B cell (primary cell): ENCODE data around the gene KLHL11. TPM values are rescaled to one million over a fixed set of nuclear protein-coding genes. Genes with fewer than 3 reads are reported as not detected.

ENCODE experiments used
- ATAC-seq: fragments of 200-7000 bp; cut with Tn5 transposase; one replicate; pipeline ENCODE4 v1.10.0; 2021; ENCODE audit warnings: low read depth, mild to moderate bottlenecking, moderate number of reproducible peaks, moderate library complexity
- CTCF ChIA-PET: fragments of 350-600 bp; sonication (Branson Sonifier 250); formaldehyde crosslinking; loops from one replicate; lab custom pipeline; 2021; ENCODE audit warnings: antibody characterized with exemption, inconsistent platforms; lab: Charles Lee
- POLR2A ChIA-PET: fragments of 350-600 bp; sonication (Branson Sonifier 250); formaldehyde crosslinking; loops from one replicate; lab custom pipeline; 2021; ENCODE audit warnings: antibody characterized with exemption; lab: Charles Lee
- DNase-seq: peaks from one replicate; pipeline ENCODE4 v3.0.0; 2013
- H2AFZ ChIP-seq: 2 replicates; pipeline ENCODE4 v1.6.1; 2012; ENCODE audit warnings: mild to moderate bottlenecking, low read depth, low read length; ENCODE audit not compliant: insufficient read depth, poor library complexity, severe bottlenecking
- H3K27ac ChIP-seq, 2 donors: 1 replicate in 1 of 2; 2 replicates in 1 of 2; pipeline ENCODE4 v1.5.1; 2012 to 2013; ENCODE audit warnings: low read length in 2 of 2, mild to moderate bottlenecking in 2 of 2, moderate library complexity in 1 of 2
- H3K27me3 ChIP-seq, 4 experiments: fragments of 200-600 bp in 1 of 4; sonication (generic) in 1 of 4; replicated peaks in 1 of 4; 1 replicate in 2 of 4; 2 replicates in 2 of 4; pipeline versions ENCODE4 v1.6.1 to v1.7.0; 2013 to 2016; ENCODE audit warnings: low read length in 3 of 4, mild to moderate bottlenecking in 2 of 4, mixed read lengths in 1 of 4, moderate library complexity in 1 of 4; ENCODE audit not compliant: insufficient read depth in 4 of 4, control insufficient read depth in 3 of 4; ENCODE audit errors: control extremely low read depth in 1 of 4
- H3K36me3 ChIP-seq, 2 experiments: replicated peaks in 1 of 2; 1 replicate in 1 of 2; 2 replicates in 1 of 2; pipeline versions ENCODE4 v1.6.1 to v1.7.1; 2013; ENCODE audit warnings: low read length in 1 of 2; ENCODE audit not compliant: insufficient read depth in 2 of 2, control insufficient read depth in 1 of 2; ENCODE audit errors: control extremely low read depth in 1 of 2, extremely low read depth in 1 of 2
- H3K4me1 ChIP-seq, 2 donors: fragments of 200-600 bp in 1 of 2; sonication (generic) in 1 of 2; 1 replicate in 1 of 2; 2 replicates in 1 of 2; pipeline versions ENCODE4 v1.5.1 to v1.6.1; 2013 to 2017; ENCODE audit warnings: low read length in 2 of 2; ENCODE audit not compliant: control insufficient read depth in 2 of 2, insufficient read depth in 2 of 2
- H3K4me2 ChIP-seq: replicated peaks from 2 replicates; pipeline ENCODE3; 2012; ENCODE audit warnings: mild to moderate bottlenecking, low read depth, low read length; ENCODE audit not compliant: poor library complexity, severe bottlenecking
- H3K4me3 ChIP-seq, 5 experiments: fragments of 200-600 bp in 1 of 5; sonication (generic) in 1 of 5; 1 replicate in 3 of 5; 2 replicates in 2 of 5; pipeline versions ENCODE4 v1.5.1 to v1.7.0; 2011 to 2016; ENCODE audit warnings: low read length in 4 of 5, mild to moderate bottlenecking in 4 of 5, low read depth in 2 of 5, control low read depth in 1 of 5, moderate library complexity in 1 of 5; ENCODE audit not compliant: insufficient read depth in 1 of 5; ENCODE audit errors: control extremely low read depth in 1 of 5, extremely low read depth in 1 of 5
- H3K79me2 ChIP-seq: fragments of 200-600 bp; sonication (generic); one replicate; pipeline ENCODE4 v1.6.0; 2016; ENCODE audit warnings: low read length; ENCODE audit not compliant: control insufficient read depth, insufficient read depth
- H3K9ac ChIP-seq: fragments of 200-600 bp; sonication (generic); 2 replicates; pipeline ENCODE4 v1.6.1; 2017; ENCODE audit warnings: mild to moderate bottlenecking, low read length, moderate library complexity
- H3K9me3 ChIP-seq, 3 donors: one replicate each; pipeline versions ENCODE4 v1.6.1 to v1.7.1; 2013; ENCODE audit warnings: low read length in 2 of 3; ENCODE audit not compliant: control insufficient read depth in 2 of 3, insufficient read depth in 1 of 3; ENCODE audit errors: control extremely low read depth in 1 of 3
- H4K20me1 ChIP-seq: 2 replicates; pipeline ENCODE4 v1.6.0; 2012; ENCODE audit warnings: mild to moderate bottlenecking, low read length; ENCODE audit not compliant: insufficient read depth, control insufficient read depth, poor library complexity, severe bottlenecking
- H3K27ac Mint-ChIP-seq: one replicate; pipeline ENCODE4 v1.8.0; 2021; ENCODE audit warnings: mixed read lengths
- H3K27me3 Mint-ChIP-seq: one replicate; pipeline ENCODE4 v1.8.0; 2021; ENCODE audit warnings: mixed read lengths
- H3K4me1 Mint-ChIP-seq: one replicate; pipeline ENCODE4 v1.8.0; 2021; ENCODE audit warnings: mixed read lengths
- H3K4me3 Mint-ChIP-seq: one replicate; pipeline ENCODE4 v1.8.0; 2021; ENCODE audit warnings: mixed read lengths
- H3K9me3 Mint-ChIP-seq: one replicate; pipeline ENCODE4 v1.8.0; 2022; ENCODE audit warnings: mixed read lengths; ENCODE audit not compliant: insufficient read depth
- CTCF ChIP-seq: fragments of 200-600 bp; IDR thresholded peaks from one replicate; pipeline ENCODE4 v1.8.0; 2022; ENCODE audit warnings: antibody characterized with exemption, mild to moderate bottlenecking
- EZH2 ChIP-seq: IDR thresholded peaks from 2 replicates; pipeline ENCODE4 v1.6.1; 2012; ENCODE audit warnings: borderline replicate concordance, low read depth, mild to moderate bottlenecking, moderate library complexity, low read length; ENCODE audit not compliant: insufficient read depth, poor library complexity, severe bottlenecking
- WGBS: methylation state at CpG from one replicate; pipeline ENCODE4 v1.1.5; 2013; ENCODE audit warnings: missing lambda C conversion rate; ENCODE audit not compliant: insufficient coverage; 5-methylcytosine and 5-hydroxymethylcytosine counted together
- intact Hi-C: fragments of 100-400 bp; cut with micrococcal nuclease; formaldehyde crosslinking; loops from one replicate; pipeline ENCODE4 v1.10.0; 2022
- polyA plus RNA-seq: library from polyadenylated mRNA; depleted of rRNA; stranded (reverse); fragments of >200 nt; gene quantifications from 2 replicates; pipeline ENCODE4 v1.2.3, GENCODE V29; 2012
- total RNA-seq, 2 donors: library from RNA; stranded (reverse); fragments of 120-200 nt in 1 of 2; gene quantifications; 1 replicate in 1 of 2; 2 replicates in 1 of 2; pipeline versions ENCODE4 v1.2.3 to v1.2.4, GENCODE V29; 2013 to 2022

KLHL11 gene
- total and polyA plus RNA-seq, 2 donors (not counting 1 experiment from before 2014, with no cell fraction given), result 4.2 to 18.7 TPM

- CTCF ChIA-PET, result interaction anchor here (0.6 to 0.8 kb wide), 2 partner anchors 14 to 33 kb away, joined by 3 to 4 read pairs; no protein-coding TSS in a partner anchor
- Histone ChIP-seq H2AFZ (no peak overlapping the region), H4K20me1 (no peaks in the 10 kb centered on the region), H3K79me2 (no peaks in the 10 kb centered on the region), H3K9me3 (no peaks in the 10 kb centered on the region), H3K4me1 (peaks cover 20% of the 10 kb centered on the region in 2 donors), H3K4me2 (no peak overlapping the region), H3K36me3 (no peaks in the 10 kb centered on the region), H3K4me3 (no peak overlapping the region), H3K9ac (no peak overlapping the region), H3K27me3 (peaks cover 0 to 25% (median 5%) of the 10 kb centered on the region in 4 experiments), H3K27ac (no peak overlapping the region)
- intact Hi-C loops, result no loop called here
- TF ChIP-seq EZH2 (no peak), CTCF (no peak)
- no peak for ATAC-seq
- Mint-ChIP-seq H3K4me3 (peak overlapping the region; percentile 11), H3K9me3 (no peaks in the 10 kb centered on the region), H3K27ac (no peak overlapping the region), H3K4me1 (peaks cover 19% of the 10 kb centered on the region), H3K27me3 (peaks cover 6% of the 10 kb centered on the region)
- POLR2A ChIA-PET, result interaction anchor here (0.7 kb wide), 1 partner anchor 445 kb away, joined by 5 read pairs; no protein-coding TSS in a partner anchor
- no peak for DNase-seq
- no CpG with 5 or more reads among the region's 1 CpG for WGBS
Observed at GRCh38 chr17:41814195-41814594, 51.0 kb downstream of the KLHL11 start.

- intact Hi-C loops, result no loop called here
- H2AFZ ChIP-seq, result no peak overlapping the region
- no peak for TF ChIP-seq CTCF
- TF ChIP-seq EZH2, result no peak
- H3K4me3 ChIP-seq, result no peak overlapping the region
- no peak for ATAC-seq
- DNase-seq, result no peak
- H3K9ac ChIP-seq, result no peak overlapping the region
- Mint-ChIP-seq H3K9me3 (no peaks in the 10 kb centered on the region), H3K27me3 (peaks cover 6% of the 10 kb centered on the region), H3K4me1 (peaks cover 19% of the 10 kb centered on the region), H3K27ac (no peak overlapping the region), H3K4me3 (peak overlapping the region; percentile 72)
- peaks cover 20% of the 10 kb centered on the region in 2 donors for H3K4me1 ChIP-seq
- CTCF ChIA-PET, result interaction anchor here (3.0 to 3.3 kb wide), 2 partner anchors 12 to 28 kb away, joined by 25 to 27 read pairs; partner anchors contain the start of gene JUP
- no peaks in the 10 kb centered on the region for H3K79me2 ChIP-seq
- no peak overlapping the region for H3K27ac ChIP-seq
- no peaks in the 10 kb centered on the region for H4K20me1 ChIP-seq
- no peaks in the 10 kb centered on the region for H3K36me3 ChIP-seq
- WGBS, result 100% methylated on average over 6 of the region's 9 CpGs
- H3K9me3 ChIP-seq, result no peaks in the 10 kb centered on the region
- peaks cover 0 to 25% (median 5%) of the 10 kb centered on the region in 4 experiments for H3K27me3 ChIP-seq
- no peak overlapping the region for H3K4me2 ChIP-seq
- POLR2A ChIA-PET, result no interaction called here
Observed at GRCh38 chr17:41813699-41814124, 51.5 kb downstream of the KLHL11 start.
